Hypothalamus (tissue), 51 donors: ENCODE results near the gene ATAD2B.

ENCODE experiments used
- DNase-seq, 51 donors: peaks; one replicate each; lab custom pipeline; 2025; lab: John Stamatoyannopoulos, UW

The ATAD2B gene

GRCh38 chr2:23706613-23707078 lies 220.3 kb downstream of the ATAD2B start:
- DNase-seq: no peak

GRCh38 chr2:23705771-23706612 lies 220.9 kb downstream of the ATAD2B start:
- DNase-seq: peak in 1 of 51 donors; percentile 28

GRCh38 chr2:23703583-23704385 lies 223.1 kb downstream of the ATAD2B start:
- no peak for DNase-seq

- DNase-seq: no peak
Observed at GRCh38 chr2:23703037-23703582, 223.8 kb downstream of the ATAD2B start.

- no peak for DNase-seq
Observed at GRCh38 chr2:23700627-23701026, 226.3 kb downstream of the ATAD2B start.

- DNase-seq: no peak
Observed at GRCh38 chr2:23699580-23699925, 227.4 kb downstream of the ATAD2B start.

- peak in 6 of 51 donors; percentile 14 to 41 (median 22) for DNase-seq
Observed at GRCh38 chr2:23698721-23699579, 228.0 kb downstream of the ATAD2B start.
